Activated CD4-positive, alpha-beta T cell treated with anti-CD3 and anti-CD28 coated beads for 48 hours (primary cell): ENCODE data around the gene CFAP97.

Experiments used
- DNase-seq: peaks from one replicate; pipeline ENCODE4 v3.0.0-alpha.2; 2020

The CFAP97 gene

DNA sequence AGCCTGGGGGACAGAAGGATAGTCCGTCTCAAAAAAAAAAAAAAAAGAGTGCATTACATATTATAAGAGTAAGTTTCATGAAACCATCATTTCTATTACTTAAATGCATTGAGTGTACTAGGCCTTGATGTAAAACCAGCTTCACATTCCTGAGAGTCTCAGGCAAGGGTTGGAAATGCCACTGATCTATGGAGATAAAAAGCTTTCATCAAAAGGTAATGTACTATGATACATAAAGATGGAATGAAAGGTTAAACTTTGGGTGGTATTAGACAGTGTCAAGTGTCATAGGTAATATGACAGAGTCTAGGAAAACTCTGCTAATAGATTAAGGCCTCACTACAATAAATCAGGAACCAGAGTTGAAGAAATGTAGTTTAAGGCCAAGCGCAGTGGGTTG lies 7.4 kb downstream of the CFAP97 start:
- no peak for DNase-seq

DNA sequence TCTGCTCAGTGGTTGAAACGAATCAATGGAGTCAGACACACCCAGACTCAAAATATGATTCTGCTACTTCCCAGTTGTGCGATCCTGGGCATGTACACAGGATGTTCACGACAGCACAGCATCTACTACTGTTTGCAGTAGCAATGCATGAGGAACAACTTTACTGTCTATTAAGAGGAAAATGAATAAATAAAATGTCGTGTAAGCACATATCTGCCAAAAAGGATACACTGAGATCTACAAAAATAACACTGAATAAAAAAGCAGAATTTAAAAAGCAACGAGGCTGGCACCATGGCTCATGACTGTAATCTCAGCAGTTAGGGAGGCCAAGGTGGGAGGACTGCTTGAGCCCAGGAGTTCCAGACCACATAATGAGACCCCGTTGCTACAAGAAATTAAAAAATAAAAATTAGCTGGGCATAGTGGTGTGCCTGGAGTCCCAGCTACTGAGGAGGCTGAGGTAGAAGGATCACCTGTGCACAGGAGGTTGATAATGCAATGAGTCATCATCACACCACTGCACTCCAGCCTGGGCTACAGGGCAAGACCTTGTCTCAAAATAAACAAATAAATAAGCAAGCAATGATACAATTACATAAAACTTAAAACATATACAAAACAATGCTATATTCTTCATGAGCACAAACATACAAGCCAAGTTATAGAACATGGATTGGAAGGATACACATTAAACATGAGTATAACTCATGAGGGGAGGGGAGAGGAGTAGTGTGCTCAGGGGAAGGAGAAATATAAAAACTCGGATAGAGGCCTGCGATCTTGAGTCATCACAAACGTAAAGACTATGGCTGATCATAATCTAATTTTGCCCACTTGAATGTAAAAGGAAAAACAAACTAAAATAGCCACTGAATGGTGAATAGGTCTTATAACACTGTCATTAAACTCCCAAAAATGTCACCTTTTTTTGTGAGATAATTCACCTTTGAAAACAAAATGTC lies 8.6 kb downstream of the CFAP97 start:
- DNase-seq: no peak

DNA sequence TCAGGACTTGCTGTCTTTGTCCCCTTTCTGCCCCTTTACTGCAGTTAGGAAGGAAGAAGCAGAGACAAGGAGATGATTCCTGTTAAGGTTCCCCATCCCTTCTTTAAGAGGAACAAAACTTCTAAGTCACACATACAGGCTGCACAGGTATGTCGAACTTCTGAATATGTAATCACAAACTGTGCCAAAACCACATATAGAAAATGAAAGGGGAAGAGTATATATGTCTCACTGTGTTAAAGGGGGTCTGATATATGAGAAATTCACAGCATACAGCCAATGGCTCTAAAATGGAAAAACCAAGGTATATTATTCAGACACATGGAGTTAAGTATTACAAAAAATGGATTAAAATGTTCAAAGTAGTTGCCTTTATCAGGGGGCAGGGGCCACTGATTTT lies 11.7 kb downstream of the CFAP97 start:
- no peak for DNase-seq

DNA sequence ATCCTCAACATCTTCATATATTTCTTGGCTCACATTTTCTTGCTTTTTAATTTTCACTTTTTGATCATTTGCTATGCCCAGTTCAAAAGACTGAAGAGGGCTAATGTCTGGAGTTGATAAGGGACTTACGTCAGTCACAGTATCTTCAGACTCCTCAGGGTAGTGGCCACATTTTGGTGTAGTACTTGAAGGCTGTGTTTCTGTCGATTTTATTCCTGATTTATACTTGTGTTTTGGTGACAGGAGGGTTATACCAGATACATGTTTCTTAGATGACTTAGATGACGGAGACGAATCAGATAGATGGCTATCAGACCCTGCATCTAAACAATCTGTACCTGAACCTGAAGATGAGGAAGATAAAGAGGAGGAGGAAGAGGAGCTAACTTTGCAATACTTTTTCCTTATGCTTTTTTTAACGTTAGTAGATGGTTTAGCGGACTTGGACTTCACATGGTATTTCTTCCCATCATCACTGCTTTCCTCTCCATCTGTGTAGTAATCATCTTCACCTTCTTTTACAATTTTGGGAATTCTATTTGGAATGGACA lies 13.4 kb downstream of the CFAP97 start:
- DNase-seq: no peak

DNA sequence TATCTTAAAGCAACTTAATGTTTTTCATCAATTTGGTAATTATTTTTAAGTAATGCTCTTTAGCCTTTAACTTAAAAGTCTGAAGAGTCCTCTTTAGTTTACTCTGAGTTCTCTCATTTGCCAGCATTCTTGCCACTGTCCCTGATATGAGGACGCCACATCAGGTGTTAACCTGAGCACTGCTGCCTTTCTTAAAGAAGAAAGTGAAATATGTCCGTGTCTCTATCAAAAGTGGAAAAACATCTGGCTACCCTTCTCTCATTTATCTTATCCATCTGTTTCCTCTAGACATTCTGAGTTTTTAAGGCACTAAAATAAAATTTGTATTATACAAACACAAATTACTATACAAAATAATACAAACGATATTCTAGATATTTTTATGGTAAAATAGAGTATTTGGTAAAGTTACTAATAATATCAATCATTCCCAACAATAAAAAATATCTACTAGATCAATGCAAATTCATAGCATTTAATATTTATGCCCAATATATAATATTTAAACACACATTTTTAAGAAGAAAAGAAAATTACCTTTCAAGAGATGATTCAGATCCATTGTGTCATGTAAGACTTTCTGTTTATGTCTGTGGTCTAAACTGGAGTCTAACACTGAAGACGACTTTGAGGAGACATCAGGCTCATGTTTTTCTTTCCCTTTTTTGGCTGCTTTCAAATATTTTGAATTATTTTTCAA lies 14.0 kb downstream of the CFAP97 start:
- no peak for DNase-seq

DNA sequence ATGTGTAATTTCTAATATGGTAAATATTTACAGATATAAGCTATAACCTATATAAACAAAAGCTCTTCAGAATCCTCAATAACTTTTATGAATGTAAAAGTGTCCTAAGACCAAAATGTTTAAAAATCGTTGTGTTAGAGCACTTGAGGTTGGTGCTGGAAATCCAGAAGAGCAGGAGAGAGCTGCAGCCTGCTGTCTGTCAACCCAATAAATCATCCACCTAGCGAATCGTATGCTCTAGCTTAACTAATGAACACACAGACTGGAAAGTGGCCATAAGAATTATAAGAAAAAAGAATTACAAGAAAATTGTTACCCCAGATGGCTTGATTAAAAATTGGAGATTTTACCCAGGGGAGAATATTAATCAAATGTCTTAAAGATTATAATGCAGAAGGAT lies 17.0 kb downstream of the CFAP97 start:
- DNase-seq: no peak

DNA sequence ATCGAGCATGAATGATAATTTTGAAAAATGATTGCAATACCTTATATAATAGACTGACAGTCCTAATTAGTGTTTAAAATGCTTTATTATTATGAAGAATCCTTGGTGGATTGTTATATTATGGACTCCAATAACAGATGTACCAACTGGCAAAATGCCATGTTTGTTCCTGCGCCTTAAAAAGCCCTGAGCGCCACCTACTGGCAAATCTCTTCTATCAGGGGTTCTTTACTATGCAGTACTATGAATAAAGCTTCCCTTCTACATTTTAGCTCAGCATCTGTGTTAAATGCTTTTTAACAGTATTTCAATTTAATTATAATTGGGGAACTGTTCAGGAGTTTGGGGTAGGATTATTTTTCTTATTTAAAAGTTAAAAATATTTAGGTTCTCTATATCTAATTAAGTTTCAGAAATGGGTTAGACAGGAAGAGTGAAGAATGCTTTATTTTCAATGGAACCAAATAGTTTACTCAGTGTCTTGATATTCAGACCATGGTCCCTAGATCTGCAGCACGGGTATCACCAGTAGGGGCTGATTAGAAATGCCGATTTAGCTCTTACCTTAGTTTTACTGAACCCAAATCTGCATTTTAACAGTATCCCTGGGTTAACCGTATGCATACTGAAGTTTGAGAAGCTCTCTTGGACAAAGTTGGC lies 20.0 kb downstream of the CFAP97 start:
- peak; percentile 83 for DNase-seq

DNA sequence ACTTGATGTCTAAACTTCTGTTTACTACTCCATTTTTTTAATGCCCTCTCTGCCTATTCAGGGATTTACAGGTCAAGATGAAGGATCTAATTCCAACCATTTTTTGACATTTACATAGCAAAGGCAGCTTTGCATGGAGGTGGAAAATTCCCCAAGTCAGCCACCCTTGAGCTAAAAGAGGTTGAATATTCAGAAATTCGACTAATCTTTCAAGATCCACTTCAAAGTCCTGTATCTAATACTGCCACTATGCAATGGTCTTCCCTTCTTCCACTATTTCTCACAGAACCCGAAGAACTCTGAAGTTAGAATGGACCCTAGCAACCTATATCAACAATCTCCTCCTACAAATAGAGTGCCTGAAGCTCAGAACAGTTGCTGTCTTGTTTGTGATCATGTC lies 21.6 kb downstream of the CFAP97 start:
- no peak for DNase-seq

DNA sequence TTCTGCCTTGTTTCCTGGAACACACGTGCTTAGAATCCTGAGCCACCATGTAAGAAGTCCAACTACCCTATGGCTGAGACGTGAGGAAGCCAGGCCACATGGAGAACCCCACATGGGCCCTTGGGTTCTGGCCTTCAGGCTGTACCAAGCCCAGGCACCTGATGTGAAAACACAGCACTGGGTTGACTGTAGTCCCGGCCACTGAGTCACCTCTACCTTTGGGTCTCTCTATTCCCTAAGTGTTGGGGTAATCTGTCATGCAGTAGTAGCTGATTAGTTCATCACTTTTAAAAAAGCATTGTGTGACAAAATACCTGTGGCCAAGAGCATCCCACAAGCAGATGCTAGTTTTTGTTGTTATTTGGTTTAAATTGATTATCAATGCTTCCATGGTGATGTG lies 24.3 kb downstream of the CFAP97 start:
- peak; percentile 10 for DNase-seq

DNA sequence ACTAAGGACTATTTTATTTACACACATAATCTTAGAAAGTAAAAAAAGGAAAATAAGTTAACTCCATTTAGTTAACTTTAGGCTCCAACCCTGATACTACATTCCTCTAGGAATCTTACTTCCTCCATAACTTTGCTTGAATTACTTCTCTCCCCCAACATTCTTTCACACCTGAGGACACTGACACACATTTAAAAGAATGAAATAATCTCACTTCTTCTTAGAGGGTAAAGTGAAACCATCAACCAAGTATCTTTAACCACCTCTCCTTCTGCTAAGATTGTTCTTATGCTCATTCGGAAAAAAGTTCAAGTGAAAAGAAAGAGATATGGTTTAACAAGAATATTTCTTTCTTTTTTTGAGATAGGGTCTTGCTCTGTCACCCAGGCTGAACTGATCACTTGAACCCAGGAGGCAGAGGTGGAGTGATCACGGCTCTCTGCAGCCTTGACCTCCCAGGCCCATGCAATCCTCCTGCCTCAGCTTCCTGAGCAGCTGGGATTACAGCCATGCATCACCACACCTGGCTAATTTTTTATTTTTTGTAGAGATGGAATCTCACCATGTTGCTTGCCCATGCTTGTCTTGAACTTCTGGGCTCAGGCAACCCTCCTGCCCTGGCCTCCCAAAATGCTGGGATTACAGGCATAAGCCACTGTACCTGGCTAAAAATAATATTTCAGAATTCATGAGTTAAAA lies 32.3 kb downstream of the CFAP97 start:
- no peak for DNase-seq

DNA sequence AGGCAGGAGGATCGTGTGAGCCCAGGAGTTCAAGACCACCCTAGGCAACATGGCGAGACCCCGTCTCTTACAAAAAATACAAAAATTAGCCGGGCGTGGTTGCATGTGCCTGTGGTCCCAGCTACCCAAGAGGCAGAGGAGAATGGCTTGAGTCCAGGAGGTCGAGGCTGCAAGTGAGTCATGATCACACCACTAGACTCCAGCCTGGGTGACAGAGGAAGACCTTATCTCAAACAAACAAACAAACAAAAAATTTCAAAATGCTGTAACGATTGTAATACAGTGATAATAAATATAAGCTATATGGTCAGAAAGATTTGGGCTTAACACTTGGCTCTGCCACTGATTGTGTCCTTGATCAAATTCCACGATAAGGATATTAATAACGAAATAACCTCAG lies 36.6 kb downstream of the CFAP97 start:
- no peak for DNase-seq

DNA sequence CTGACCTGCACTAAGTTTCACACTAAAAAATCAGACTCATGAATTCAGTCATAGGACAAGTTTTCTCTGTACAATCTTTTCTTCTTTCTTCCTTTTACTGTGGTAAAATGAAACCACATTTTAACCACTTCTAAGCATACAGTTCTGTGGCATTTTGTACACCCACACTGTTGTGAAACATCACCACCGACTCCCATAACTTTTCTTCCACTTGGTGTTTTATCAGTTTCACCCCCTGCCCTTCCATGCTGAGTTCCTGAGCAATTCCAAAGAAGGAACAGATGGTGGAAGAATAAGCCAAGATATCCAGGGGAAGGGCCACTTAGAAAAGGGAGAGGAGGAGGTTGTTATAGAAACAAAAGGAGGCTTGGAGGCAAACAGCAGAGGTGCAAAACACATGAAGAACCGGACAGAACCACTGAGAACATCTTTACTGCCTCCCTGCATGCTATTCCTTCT lies 38.2 kb downstream of the CFAP97 start:
- DNase-seq: no peak

DNA sequence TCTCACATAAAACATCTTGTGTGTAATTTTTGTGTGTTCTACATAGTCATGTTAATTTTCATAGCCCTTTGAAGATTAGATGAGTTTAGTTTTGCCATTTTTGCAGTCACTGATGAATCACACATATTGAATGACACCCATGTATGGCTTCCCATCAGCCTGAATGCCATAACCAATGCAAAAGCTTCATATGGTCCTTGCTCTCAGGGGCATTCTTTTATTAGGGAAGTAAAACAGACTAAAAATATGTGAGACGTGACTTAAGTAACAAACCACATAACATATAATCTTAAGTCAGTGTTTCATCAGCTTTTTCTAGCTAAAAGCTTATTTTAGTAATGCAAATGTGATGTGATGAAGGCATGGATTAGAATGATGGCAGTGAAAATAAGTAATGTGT lies 52.5 kb downstream of the CFAP97 start:
- DNase-seq: no peak

DNA sequence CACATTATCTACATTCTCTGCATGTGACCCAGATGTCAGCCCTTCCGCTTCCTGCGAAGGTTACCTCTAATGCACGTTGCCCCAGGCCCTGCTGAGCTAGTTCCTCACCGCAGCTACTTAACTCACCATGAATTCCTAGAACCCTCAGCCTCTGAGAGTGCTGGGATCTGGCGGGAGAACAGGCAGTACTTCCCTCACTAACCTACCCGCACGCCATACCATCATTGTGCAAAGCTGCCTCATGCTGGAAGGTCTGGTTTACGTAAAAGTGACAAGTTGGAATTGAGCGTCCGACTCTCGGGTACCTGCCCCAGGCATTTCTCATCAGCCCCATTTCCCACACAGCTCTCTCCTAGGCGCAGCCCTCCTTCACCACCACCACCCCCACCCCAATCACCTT lies 54.4 kb downstream of the CFAP97 start:
- DNase-seq: no peak

DNA sequence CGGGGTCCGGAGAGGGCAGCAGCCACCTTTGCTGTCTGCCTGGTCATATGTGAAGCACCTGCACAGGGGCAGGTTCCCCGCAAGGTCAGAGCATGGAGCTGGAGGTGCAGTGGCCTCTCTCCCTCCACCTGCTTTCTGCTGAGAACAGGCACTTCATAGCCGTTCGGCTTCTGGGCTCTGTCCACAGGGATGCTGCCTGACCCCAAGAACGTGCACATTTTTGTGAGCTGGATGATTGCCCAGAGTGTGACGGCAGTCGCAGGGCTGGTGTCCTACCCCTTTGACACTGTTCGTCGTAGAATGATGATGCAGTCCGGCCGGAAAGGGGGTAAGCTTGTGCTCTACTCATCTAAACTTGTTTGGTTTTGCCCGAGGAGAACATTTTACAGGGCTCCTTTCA lies 58.2 kb downstream of the CFAP97 start:
- DNase-seq: no peak

DNA sequence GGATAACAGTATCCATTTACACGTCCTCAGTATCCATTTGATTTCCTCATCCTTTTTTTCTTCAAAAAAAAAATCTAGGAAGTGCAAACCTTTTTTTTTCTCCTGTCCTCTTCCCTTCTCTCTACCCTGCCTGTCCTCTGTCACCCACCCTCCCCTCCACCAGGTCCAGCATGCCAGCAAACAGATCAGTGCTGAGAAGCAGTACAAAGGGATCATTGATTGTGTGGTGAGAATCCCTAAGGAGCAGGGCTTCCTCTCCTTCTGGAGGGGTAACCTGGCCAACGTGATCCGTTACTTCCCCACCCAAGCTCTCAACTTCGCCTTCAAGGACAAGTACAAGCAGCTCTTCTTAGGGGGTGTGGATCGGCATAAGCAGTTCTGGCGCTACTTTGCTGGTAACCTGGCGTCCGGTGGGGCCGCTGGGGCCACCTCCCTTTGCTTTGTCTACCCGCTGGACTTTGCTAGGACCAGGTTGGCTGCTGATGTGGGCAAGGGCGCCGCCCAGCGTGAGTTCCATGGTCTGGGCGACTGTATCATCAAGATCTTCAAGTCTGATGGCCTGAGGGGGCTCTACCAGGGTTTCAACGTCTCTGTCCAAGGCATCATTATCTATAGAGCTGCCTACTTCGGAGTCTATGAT lies 59.1 kb downstream of the CFAP97 start:
- DNase-seq: no peak

DNA sequence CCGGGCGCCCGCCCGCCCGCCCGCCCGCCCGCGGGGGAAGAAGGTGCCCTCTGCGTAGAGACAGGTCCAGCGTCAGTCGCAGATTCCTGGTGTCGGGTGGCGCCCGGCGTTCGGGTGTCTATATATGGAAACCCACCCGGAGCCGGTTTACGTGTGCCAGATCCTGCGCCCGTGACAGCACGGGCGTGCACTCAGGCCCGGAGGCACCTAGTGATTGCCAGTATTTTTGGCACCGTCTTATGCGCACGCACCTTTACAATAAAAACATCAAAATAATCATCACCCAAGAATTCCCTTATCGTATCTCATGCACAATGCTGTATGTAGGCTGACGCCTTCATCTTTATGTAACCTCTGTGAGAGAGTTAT lies 60.2 kb downstream of the CFAP97 start:
- peak; percentile 32 for DNase-seq

DNA sequence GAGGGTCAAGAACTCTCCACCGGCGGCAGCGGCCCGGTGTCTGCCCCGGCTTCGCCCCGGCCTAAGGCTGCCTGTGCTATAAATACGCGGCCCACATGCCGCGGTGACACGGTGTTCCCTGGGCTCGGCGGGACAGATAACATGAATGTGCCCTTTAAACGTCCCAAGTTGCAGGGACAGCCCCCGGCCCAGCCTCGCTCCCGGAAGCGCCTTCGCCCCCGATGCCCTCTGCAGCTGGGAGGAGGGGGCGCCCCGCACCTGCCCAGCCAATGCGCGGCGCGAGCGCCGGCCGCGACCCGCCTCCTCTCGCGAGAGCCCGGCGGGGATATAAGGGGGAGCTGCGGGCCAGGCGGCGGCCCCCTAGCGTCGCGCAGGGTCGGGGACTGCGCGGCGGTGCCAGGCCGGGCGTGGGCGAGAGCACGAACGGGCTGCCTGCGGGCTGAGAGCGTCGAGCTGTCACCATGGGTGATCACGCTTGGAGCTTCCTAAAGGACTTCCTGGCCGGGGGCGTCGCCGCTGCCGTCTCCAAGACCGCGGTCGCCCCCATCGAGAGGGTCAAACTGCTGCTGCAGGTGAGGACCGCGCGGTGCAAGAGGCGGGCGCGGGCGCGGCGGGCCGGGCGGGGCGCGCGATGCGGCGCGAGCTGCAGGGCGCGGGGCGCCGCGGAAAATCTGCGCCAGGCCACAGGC lies 60.7 kb downstream of the CFAP97 start, which contains the start of gene SLC25A4:
SLC25A4 (plus strand) TSS at position 355 of the 689 bp plus-strand sequence; CDS start at position 462, 107 bp downstream.
- peak; percentile 87 for DNase-seq

DNA sequence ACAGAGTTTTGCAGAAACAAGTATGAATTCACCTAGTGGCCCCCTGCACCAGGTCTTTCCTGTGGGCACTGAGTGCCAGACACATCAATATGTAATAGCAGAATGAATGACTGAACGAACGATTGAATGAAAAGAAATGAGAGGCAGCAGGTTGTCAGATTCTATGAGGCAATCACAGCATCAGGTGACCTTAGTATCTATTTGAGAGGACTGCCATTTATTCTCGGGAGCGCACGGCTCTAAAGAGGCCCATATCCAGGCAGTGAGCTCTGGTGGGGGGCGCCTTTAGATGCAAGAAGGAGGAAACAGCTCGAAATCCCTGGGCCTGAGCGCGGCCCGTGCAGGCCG lies 61.3 kb downstream of the CFAP97 start:
- DNase-seq: no peak

DNA sequence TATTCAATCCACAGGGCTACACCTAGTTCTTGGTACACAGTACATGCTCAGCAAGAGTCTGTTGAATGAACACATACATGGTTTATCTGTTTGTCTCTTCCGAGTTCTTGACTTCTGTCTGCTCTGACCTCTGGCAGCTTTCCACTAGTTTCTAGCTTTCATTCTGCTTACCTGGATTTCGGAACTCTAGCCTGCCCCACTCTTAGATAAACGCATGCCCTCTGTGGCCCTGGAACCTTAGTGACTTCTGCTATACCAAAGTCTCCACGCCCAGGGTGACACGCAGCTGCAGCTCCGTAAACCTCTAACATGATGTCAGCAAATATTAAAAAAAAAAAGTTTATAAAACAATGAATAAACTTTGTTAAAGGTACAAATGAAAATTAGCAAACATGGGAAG lies 62.0 kb downstream of the CFAP97 start:
- no peak for DNase-seq

DNA sequence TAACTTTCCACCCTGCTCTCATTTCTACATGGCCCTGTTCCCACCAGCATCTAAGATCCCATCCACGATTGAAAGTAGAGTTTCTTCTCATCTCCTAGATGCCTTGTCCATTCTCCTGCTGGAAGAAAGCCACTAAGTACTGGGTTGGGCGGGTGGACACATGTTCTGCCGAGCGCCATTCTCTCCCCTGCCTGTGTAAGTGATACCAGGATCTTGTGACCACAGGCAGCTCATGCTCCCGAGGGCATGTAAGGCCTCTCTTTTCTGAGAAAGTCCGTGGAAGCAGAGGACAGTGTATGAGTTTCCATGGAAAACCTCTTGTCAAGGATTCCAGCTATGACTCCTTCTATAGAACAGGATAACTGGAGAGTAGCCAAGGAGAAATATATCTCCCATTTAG lies 64.1 kb downstream of the CFAP97 start:
- DNase-seq: no peak

DNA sequence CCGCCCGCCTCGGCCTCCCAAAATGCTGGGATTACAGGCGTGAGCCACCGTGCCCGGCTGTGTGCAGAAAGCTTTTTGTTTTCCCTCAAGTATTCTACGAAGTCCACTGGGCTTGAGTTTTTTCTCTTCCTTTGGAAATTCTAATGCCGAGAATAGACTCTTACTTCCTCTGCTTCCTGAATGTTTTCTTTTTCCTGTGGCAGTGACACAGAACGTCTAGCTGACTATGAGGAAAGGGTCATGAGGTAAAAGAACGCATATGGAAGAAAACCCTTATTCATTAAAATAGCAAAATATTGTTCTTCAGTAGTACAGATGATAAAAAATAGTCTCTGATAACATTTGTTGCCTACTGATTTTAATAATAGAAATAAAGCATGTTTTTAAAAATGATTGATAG lies 65.6 kb downstream of the CFAP97 start:
- DNase-seq: no peak
